H1 (cell line): Measurements from ENCODE around the gene NDUFB10. TPM values are rescaled to one million over a fixed set of nuclear protein-coding genes. Genes with fewer than 3 reads are reported as not detected.

Experiments
- ASH2L ChIP-seq: fragments of 200-600, 300-600 bp; sonication (generic); IDR thresholded peaks from one replicate; pipeline ENCODE4 v1.7.1; 2017; ENCODE audit warnings: low read length
- BACH1 ChIP-seq: IDR thresholded peaks from 2 replicates; pipeline ENCODE4 v1.6.1; 2012; ENCODE audit warnings: low read length, improper control_type of control experiment
- CBX5 ChIP-seq: fragments of 300-800, 300-1000 bp; sonication (generic); IDR thresholded peaks from 2 replicates; pipeline ENCODE4 v1.7.1; 2016; ENCODE audit warnings: antibody characterized with exemption, low read length, low read depth
- CREB1 ChIP-seq: IDR thresholded peaks from 2 replicates; pipeline ENCODE4 v1.6.1; 2012; ENCODE audit warnings: inconsistent platforms
- CTCF ChIP-seq, 3 experiments: IDR thresholded peaks; 1 replicate in 2 of 3; 2 replicates in 1 of 3; pipeline versions ENCODE4 v1.5.1 to v1.6.1; 2011; ENCODE audit warnings: low read length in 3 of 3, mild to moderate bottlenecking in 3 of 3, inconsistent platforms in 2 of 3, low read depth in 1 of 3, moderate library complexity in 1 of 3; ENCODE audit not compliant: insufficient read depth in 1 of 3; ENCODE audit errors: control extremely low read depth in 1 of 3
- EP300 ChIP-seq, 2 experiments: IDR thresholded peaks; 1 replicate in 1 of 2; 2 replicates in 1 of 2; pipeline ENCODE4 v1.6.1; 2011 to 2012; ENCODE audit warnings: low read depth in 2 of 2, low read length in 2 of 2, mild to moderate bottlenecking in 2 of 2, borderline replicate concordance in 1 of 2, inconsistent platforms in 1 of 2, moderate library complexity in 1 of 2
- EZH2 ChIP-seq: fragments of 200-600 bp; sonication (generic); IDR thresholded peaks from 2 replicates; pipeline ENCODE4 v1.7.1; 2012; ENCODE audit warnings: low read depth, mild to moderate bottlenecking, moderate library complexity, low read length, inconsistent platforms; ENCODE audit not compliant: severe bottlenecking
- HDAC2 ChIP-seq, 2 experiments: fragments of 300-600 bp in 1 of 2; sonication (generic) in 1 of 2; IDR thresholded peaks; 2 replicates each; pipeline ENCODE4 v1.6.1; 2011 to 2012; ENCODE audit warnings: low read depth in 2 of 2, low read length in 2 of 2, mild to moderate bottlenecking in 2 of 2, moderate library complexity in 2 of 2, borderline replicate concordance in 1 of 2, inconsistent platforms in 1 of 2
- KDM4A ChIP-seq: IDR thresholded peaks from one replicate; pipeline ENCODE4 v1.7.1; 2012; ENCODE audit warnings: low read depth, mild to moderate bottlenecking, moderate library complexity, low read length, inconsistent platforms; ENCODE audit not compliant: severe bottlenecking
- MAX ChIP-seq: IDR thresholded peaks from 2 replicates; pipeline ENCODE4 v1.6.1; 2012; ENCODE audit warnings: inconsistent platforms
- NANOG ChIP-seq: IDR thresholded peaks from 2 replicates; pipeline ENCODE4 v1.6.1; 2011; ENCODE audit warnings: low read length, low read depth, mild to moderate bottlenecking, inconsistent platforms; ENCODE audit not compliant: insufficient read depth, poor library complexity, severe bottlenecking
- POLR2A ChIP-seq, 2 experiments: IDR thresholded peaks; 1 replicate in 1 of 2; 2 replicates in 1 of 2; pipeline ENCODE4 v1.6.1; 2011; ENCODE audit warnings: low read depth in 2 of 2, low read length in 2 of 2, mild to moderate bottlenecking in 2 of 2; ENCODE audit errors: control extremely low read depth in 1 of 2
- RXRA ChIP-seq: IDR thresholded peaks from 2 replicates; pipeline ENCODE4 v1.6.1; 2011; ENCODE audit warnings: low read depth, mild to moderate bottlenecking, low read length, moderate library complexity; ENCODE audit not compliant: insufficient read depth
- SIN3A ChIP-seq, 2 experiments: IDR thresholded peaks in 1 of 2; conservative IDR thresholded peaks in 1 of 2; 2 replicates each; pipeline ENCODE4 v1.6.1; 2011 to 2012; ENCODE audit warnings: low read length in 2 of 2, improper control_type of control experiment in 1 of 2, low read depth in 1 of 2, mild to moderate bottlenecking in 1 of 2
- TAF1 ChIP-seq: IDR thresholded peaks from 2 replicates; pipeline ENCODE4 v1.6.1; 2011; ENCODE audit warnings: mild to moderate bottlenecking, low read depth, low read length
- TBP ChIP-seq: IDR thresholded peaks from 2 replicates; pipeline ENCODE4 v1.6.1; 2011; ENCODE audit warnings: low read depth, low read length, improper control_type of control experiment
- USF2 ChIP-seq: IDR thresholded peaks from 2 replicates; pipeline ENCODE4 v1.6.1; 2011; ENCODE audit warnings: low read length, improper control_type of control experiment
- polyA plus RNA-seq, 7 experiments: library from polyadenylated mRNA; depleted of rRNA in 3 of 7; stranded (reverse) in 5 of 7; unstranded in 2 of 7; fragments of >200 nt in 5 of 7; fragments of 200-250 nt in 2 of 7; gene quantifications; 1 replicate in 5 of 7; 2 replicates in 1 of 7; 4 replicates in 1 of 7; pipeline versions ENCODE4 v1.2.1 to v1.2.3, GENCODE V29; 2011 to 2013; ENCODE audit warnings: missing spikeins in 2 of 7, mixed read lengths in 2 of 7
- total RNA-seq: library from RNA; stranded (reverse); fragmentation: NEBNext Ultra II Directional; extraction: Animal tissue kit (Norgen Biotek cat#: 25700); gene quantifications from 2 replicates; pipeline ENCODE4 v1.2.1, GENCODE V29; 2021

NDUFB10 gene
- total and polyA plus RNA-seq, 2 of the 8 experiments (the other 6 are each of a cell fraction or from before 2014, with no cell fraction given), result 183 to 194 TPM

- TF ChIP-seq HDAC2 (IDR thresholded peaks at IDR 0.05; ENCODE audit: borderline replicate concordance in 1 of 2, low read depth in 2 of 2, low read length in 2 of 2) (peak in 1 of 2 experiments; percentile 81; a peak in 3 of 4 replicates), EZH2 (no peak), KDM4A (peak; percentile 74), SIN3A (conservative IDR thresholded peaks at IDR 0.05 in 1 of 2, IDR thresholded peaks at IDR 0.05 in 1 of 2; ENCODE audit: low read depth in 1 of 2, low read length in 2 of 2) (peak; percentile 63 to 93; a peak in 3 of 4 replicates), RXRA (no peak), USF2 (0 out of 2 replicates have a peak, but pooled peaks have one; percentile 5), CBX5 (no peak), MAX (peak; percentile 81), POLR2A (IDR thresholded peaks at IDR 0.05; ENCODE audit: control extremely low read depth in 1 of 2, low read depth in 2 of 2, low read length in 2 of 2) (peak in 1 of 2 experiments; percentile 93; a peak in 2 of 3 replicates), EP300 (IDR thresholded peaks at IDR 0.05; ENCODE audit: borderline replicate concordance in 1 of 2, low read depth in 2 of 2, low read length in 2 of 2) (0 out of 3 replicates have a peak, but pooled peaks of 1 of the 2 experiments have one; percentile 48), TAF1 (peak; percentile 91), BACH1 (peak; percentile 38; the same call in 1 of the 2 replicates), ASH2L (peak; percentile 74), TBP (peak; percentile 67; the same call in 1 of the 2 replicates), NANOG (no peak), CTCF (IDR thresholded peaks at IDR 0.05; ENCODE audit: control extremely low read depth in 1 of 3, insufficient read depth in 1 of 3, low read depth in 1 of 3, low read length in 3 of 3) (peak in 2 of 3 experiments; percentile 58 to 60; a peak in 3 of 4 replicates), CREB1 (peak; percentile 73)
These were observed 24.4 kb downstream of the NDUFB10 start, which contains the start of gene GFER (continued) for GRCh38 chr16:1983544-1984346.
